Raji (cell line): ENCODE measurements around the gene SGCD.

Experiments
- POLR2A ChIP-seq: IDR thresholded peaks from 2 replicates; pipeline ENCODE4 v1.6.1; 2011; ENCODE audit warnings: low read depth, low read length, control low read depth; ENCODE audit not compliant: insufficient read depth

Gene SGCD

DNA sequence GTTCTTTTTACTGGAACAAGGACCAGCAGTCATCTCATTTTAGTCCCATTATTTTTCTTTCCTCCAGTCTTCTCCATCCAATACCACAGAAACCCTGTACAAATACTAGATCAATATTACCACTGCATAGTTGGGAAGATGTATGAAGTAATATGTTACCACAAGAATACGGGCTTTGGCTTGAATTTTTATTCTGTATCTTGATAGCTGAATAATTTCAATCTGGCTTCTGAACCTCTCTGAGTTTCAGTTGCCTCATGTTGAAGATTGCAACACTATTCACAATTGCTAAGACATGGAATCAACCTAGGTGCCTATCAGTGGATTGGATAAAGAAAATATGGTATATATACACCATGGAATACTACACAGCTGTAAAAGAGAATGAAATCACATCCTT lies 82.9 kb downstream of the SGCD start:
- no peak for TF ChIP-seq POLR2A

GRCh38 chr5:156411185-156411613 lies 84.2 kb downstream of the SGCD start:
- no peak for TF ChIP-seq POLR2A

DNA sequence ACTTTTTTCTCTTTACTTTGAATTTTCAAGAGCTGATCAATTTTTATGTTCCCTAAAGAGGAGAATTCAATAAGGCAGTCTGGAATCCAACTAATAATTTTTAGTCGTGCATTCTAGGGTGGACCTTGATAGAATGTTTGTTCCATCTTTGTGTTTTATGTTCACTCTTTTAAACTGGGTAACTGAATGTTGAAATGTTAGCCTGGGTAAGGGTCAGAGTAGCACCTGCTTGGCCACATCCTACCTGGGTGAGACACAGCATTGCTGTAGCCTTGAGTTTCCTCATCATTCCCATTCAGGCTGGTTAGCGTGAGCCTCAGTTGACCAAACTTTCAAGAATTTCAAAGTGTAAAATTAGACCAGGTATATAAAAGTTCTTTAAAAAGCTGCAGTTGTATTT lies 85.0 kb downstream of the SGCD start:
- TF ChIP-seq POLR2A, result no peak

GRCh38 chr5:156414391-156414790 lies 87.4 kb downstream of the SGCD start:
- no peak for TF ChIP-seq POLR2A

- TF ChIP-seq POLR2A, result no peak
Measured at GRCh38 chr5:156419661-156420060, 92.7 kb downstream of the SGCD start.

DNA sequence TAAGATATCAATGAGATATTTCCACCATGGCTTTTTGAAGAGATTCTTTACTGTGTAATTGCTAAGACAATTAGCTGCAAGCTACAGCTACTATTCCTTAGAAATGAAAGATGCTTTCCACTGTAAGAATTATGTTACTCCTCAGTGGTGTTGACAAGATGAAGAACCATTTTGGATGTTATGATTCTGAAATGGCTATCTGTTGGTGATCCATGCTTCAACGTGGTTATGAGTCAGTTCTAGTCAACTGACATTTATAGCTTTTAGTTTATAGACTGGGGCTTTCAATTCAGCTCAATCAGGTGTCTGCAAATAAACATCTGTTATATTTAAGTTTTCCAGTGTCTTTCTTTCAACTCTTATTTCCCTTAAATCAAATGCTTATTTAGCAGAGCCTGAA lies 93.7 kb downstream of the SGCD start:
- no peak for TF ChIP-seq POLR2A

DNA sequence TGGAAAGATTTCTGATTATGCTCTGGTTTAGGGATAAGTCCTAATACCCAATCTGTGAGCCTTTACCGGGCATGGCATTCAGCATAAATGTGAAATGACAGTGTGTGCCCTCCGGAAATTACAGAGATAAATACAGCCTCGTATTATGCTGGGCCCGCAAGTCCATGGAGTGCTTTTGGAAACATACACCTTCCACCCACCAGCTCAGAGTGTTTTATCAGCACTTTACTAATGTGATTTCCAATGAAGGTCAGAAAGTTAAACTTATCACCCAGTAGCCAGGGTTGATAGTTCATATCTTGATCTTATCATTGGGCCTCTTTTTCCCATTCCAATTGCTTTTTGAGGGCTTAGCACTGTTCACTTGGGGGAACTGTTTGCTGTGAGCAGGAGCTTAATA lies 94.8 kb downstream of the SGCD start:
- TF ChIP-seq POLR2A, result no peak

- TF ChIP-seq POLR2A, result no peak
Measured at GRCh38 chr5:156423597-156423996, 96.6 kb downstream of the SGCD start.

- no peak for TF ChIP-seq POLR2A
Measured at GRCh38 chr5:156427315-156427714, 100.4 kb downstream of the SGCD start.

DNA sequence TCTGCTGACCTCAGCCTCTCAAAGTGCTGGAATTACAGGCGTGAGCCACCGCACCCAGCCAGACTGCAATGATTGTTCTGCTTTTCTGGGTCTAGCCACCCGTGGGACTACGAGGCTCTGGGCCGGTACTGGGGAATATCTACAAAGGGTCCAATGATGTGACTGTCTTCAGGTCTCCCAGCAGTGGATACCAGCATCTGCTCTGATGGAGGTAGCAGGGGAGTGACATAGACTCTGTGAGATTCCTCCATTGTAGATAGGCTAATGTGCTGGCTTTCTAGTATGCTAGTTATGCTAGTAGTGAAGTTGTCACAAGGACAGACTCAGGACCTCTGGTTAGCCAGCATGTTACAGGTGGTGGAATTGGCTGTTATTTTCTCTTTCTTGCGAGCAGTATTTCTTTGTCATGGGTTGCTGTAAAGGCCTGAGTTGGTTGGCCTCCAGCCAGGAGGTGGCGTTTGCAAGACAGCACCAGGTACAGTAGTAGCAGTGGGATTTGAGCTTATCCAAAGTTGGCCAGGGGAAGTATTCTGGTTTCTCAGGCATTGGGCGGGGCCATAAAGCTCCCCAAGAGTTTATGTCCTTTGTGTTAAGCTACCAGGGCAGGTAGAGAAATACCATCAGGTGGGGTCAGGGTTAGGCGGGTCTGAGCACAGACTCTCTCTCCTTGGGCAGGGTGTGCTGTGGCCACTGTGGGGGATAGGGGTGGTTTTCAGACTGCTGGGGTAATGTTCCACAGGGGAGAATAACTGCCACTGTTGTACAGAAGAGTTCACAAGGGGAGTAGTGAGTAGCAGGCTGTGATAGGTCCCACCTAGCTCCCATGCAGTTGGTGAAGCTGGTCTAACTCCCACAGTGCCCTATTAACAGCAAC lies 105.2 kb downstream of the SGCD start:
- no peak for TF ChIP-seq POLR2A

DNA sequence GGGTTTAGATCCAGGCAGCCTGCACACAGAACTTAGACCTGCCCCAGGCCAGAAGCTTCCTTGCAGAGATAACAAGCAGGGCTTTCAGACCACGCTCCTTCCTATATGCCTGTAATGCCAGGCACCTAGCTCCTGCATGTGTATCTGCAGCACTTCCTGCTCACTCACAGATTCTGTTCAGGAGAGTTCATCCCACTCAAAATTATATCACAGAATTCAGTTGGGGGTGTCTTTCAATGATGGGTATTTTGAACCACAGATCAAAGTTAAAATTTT lies 105.8 kb downstream of the SGCD start:
- no peak for TF ChIP-seq POLR2A

DNA sequence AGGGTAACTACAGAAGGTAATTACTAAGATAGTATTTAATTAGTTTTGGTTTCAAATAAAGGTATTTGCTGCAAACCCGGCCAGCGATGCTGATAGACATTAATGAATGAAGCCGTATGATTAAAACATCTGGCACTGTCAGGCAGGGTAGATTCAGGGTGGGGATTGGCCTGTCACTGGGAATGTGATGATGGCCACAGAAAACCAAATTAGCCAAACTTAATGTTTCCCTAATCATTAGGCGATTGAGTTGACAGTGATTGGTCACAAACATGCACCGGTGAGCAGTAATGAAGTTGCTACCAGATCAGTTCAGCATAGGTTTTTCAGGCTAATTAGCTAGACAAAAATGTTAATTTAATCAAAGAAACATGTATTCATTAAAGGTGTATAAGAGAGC lies 107.5 kb downstream of the SGCD start:
- no peak for TF ChIP-seq POLR2A

DNA sequence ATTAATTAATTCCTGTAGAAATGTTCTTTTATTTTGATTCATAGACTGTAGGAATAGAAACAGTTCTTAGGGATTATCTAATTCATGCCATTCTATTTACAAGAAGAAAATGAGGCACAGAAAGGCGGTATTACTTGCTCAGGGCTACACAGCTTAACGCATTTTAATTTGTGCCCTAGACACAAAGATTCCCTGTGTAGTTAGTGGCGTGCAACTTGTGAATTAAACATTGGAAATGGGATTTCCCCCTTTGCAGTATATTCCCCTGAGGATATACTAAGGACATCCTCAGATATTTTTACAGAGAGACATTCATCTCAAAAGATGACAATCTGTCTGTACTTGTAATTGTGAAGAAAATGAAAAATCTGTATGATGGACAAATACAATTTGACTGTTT lies 108.1 kb downstream of the SGCD start:
- no peak for TF ChIP-seq POLR2A

- TF ChIP-seq POLR2A, result no peak
Measured at GRCh38 chr5:156438076-156438475, 111.1 kb downstream of the SGCD start.

GRCh38 chr5:156444753-156445291 lies 117.9 kb downstream of the SGCD start:
- no peak for TF ChIP-seq POLR2A

DNA sequence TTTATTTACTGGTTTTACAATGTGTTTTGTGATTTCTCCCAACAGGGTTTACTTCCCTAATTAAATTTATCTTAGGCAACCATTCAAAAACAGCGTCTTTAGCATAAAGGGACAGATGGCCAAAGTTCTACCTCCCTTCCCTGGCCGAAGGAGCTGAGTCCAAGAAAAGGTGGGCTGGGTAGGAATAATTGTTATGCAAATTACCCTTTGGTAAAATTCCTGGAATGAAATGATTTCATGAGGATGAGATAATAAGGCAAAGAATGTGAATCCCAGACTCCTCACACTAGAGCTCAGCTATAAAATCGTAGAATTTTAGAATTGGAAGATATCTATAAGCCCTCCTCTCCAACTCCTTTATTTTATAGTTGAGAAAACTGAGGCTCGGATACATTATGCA lies 119.6 kb downstream of the SGCD start:
- no peak for TF ChIP-seq POLR2A

- no peak for TF ChIP-seq POLR2A
Measured at GRCh38 chr5:156450778-156451177, 123.8 kb downstream of the SGCD start.
